Right cardiac atrium (tissue), 5 donors: ENCODE results near the gene KCNMB2. TPM values are rescaled to one million over a fixed set of nuclear protein-coding genes. Genes with fewer than 3 reads are reported as not detected.
A peak's percentile ranks its signal among the peaks of the same experiment; 100 is the strongest.

ENCODE experiments used
- ATAC-seq, 2 donors: fragments of 200-7000 bp; cut with Tn5 transposase; one replicate each; pipeline versions ENCODE4 v1.8.0 to v1.9.1; 2020; ENCODE audit warnings: moderate library complexity in 2 of 2, mild to moderate bottlenecking in 1 of 2
- DNase-seq, 3 donors: peaks; one replicate each; pipeline ENCODE4 v3.0.0-alpha.2; 2020
- H3K27ac ChIP-seq: one replicate; pipeline ENCODE4 v1.5.1; 2013; ENCODE audit warnings: mild to moderate bottlenecking, low read length, control low read depth, moderate library complexity
- H3K27me3 ChIP-seq: one replicate; pipeline ENCODE4 v1.6.1; 2013; ENCODE audit not compliant: control insufficient read depth, insufficient read depth
- H3K4me1 ChIP-seq: one replicate; pipeline ENCODE4 v1.6.1; 2013; ENCODE audit warnings: low read length; ENCODE audit not compliant: control insufficient read depth, insufficient read depth
- H3K4me3 ChIP-seq: one replicate; pipeline ENCODE4 v1.5.1; 2013; ENCODE audit warnings: low read length, control low read depth
- H3K9me3 ChIP-seq: one replicate; pipeline ENCODE4 v1.6.1; 2013; ENCODE audit warnings: low read length; ENCODE audit not compliant: control insufficient read depth
- WGBS: extraction: QIAGEN DNeasy Blood & Tissue Kit; methylation state at CpG from one replicate; pipeline ENCODE4 v1.1.7; 2013; 5-methylcytosine and 5-hydroxymethylcytosine counted together
- intact Hi-C, 4 donors: fragments of 100-400 bp; cut with DNase I; formaldehyde crosslinking; loops; one replicate each; pipeline versions ENCODE4 v1.11.0 to v1.14.0; 2022 to 2023
- polyA plus RNA-seq: library from polyadenylated mRNA; stranded (reverse); fragments of 200-250 nt; gene quantifications from one replicate; pipeline ENCODE4 v1.2.3, GENCODE V29; 2013
- total RNA-seq, 4 donors: library from RNA; stranded (reverse); fragmentation: NEBNext Ultra II Directional; extraction: Animal tissue kit (Norgen Biotek cat#: 25700); gene quantifications; one replicate each; pipeline ENCODE4 v1.2.1, GENCODE V29; 2021
- donor health status: healthy with polysubstance abuse.
- donor health status: DM: no; HTN: yes; CAD: no.
- donor health status: DM: no; HTN: no; CAD: no.
- donor health status: DM: no; HTN: yes; CAD: no; lungs with severe emphysema.
- donor health status: DM: yes; HTN: yes; CAD: no.

Gene KCNMB2
- total and polyA plus RNA-seq, 5 donors: 4.5 to 10.0 (median 5.1) TPM

- no peaks in the 10 kb centered on the region for H3K9me3 ChIP-seq
- H3K27me3 ChIP-seq: no peaks in the 10 kb centered on the region
- 68% methylated on average over 4 of the region's 4 CpGs for WGBS
- DNase-seq (no peak), ATAC-seq (no peak)
- peaks cover 2% of the 10 kb centered on the region for H3K4me1 ChIP-seq
- intact Hi-C loops: no loop called here
- H3K4me3 ChIP-seq: no peak overlapping the region
- no peak overlapping the region for H3K27ac ChIP-seq
Observed at GRCh38 chr3:178705925-178706324, 169.7 kb downstream of the KCNMB2 start.

GRCh38 chr3:178706411-178706810, 170.2 kb downstream of the KCNMB2 start:
- no peak for DNase-seq
- intact Hi-C loops: no loop called here

GRCh38 chr3:178707311-178708031, 171.2 kb downstream of the KCNMB2 start:
- H3K27ac ChIP-seq: no peak overlapping the region
- no peaks in the 10 kb centered on the region for H3K27me3 ChIP-seq
- 82% methylated on average over 3 of the region's 3 CpGs for WGBS
- ATAC-seq: no peak
- no peak overlapping the region for H3K4me3 ChIP-seq
- peaks cover 2% of the 10 kb centered on the region for H3K4me1 ChIP-seq
- intact Hi-C loops: no loop called here
- no peaks in the 10 kb centered on the region for H3K9me3 ChIP-seq
- DNase-seq: no peak

More at GRCh38 chr3:178706411-178706810, 170.2 kb downstream of the KCNMB2 start:
- 95% methylated on average over 2 of the region's 2 CpGs for WGBS
- no peaks in the 10 kb centered on the region for H3K27me3 ChIP-seq
- H3K27ac ChIP-seq: no peak overlapping the region
- H3K4me1 ChIP-seq: peaks cover 2% of the 10 kb centered on the region
- no peaks in the 10 kb centered on the region for H3K9me3 ChIP-seq
- H3K4me3 ChIP-seq: no peak overlapping the region
- no peak for ATAC-seq

- no peak for ATAC-seq
- no peaks in the 10 kb centered on the region for H3K9me3 ChIP-seq
- WGBS: 33% methylated on average over 6 of the region's 6 CpGs
- no peak overlapping the region for H3K4me3 ChIP-seq
- intact Hi-C loops: no loop called here
- no peak for DNase-seq
- no peaks in the 10 kb centered on the region for H3K27me3 ChIP-seq
- H3K27ac ChIP-seq: no peak overlapping the region
- peaks cover 2% of the 10 kb centered on the region for H3K4me1 ChIP-seq
Observed at GRCh38 chr3:178709051-178709450, 172.8 kb downstream of the KCNMB2 start.

GRCh38 chr3:178711753-178712152, 175.5 kb downstream of the KCNMB2 start:
- WGBS: 53% methylated on average over 3 of the region's 3 CpGs
- no peak for DNase-seq
- H3K9me3 ChIP-seq: no peaks in the 10 kb centered on the region

GRCh38 chr3:178712247-178712646, 176.0 kb downstream of the KCNMB2 start:
- Histone ChIP-seq H3K9me3 (no peaks in the 10 kb centered on the region), H3K4me1 (peaks cover 1% of the 10 kb centered on the region), H3K4me3 (no peak overlapping the region), H3K27me3 (no peaks in the 10 kb centered on the region), H3K27ac (no peak overlapping the region)
- intact Hi-C loops: no loop called here
- DNase-seq (no peak), ATAC-seq (peak in 1 of 2 donors; percentile 39)
- WGBS: 68% methylated on average over 5 of the region's 5 CpGs

More at GRCh38 chr3:178711753-178712152, 175.5 kb downstream of the KCNMB2 start:
- Histone ChIP-seq H3K27ac (no peak overlapping the region), H3K4me3 (no peak overlapping the region), H3K27me3 (no peaks in the 10 kb centered on the region), H3K4me1 (peaks cover 2% of the 10 kb centered on the region)
- no peak for ATAC-seq
- intact Hi-C loops: no loop called here

- no peak overlapping the region for H3K27ac ChIP-seq
- DNase-seq (no peak), ATAC-seq (no peak)
- peaks cover 3% of the 10 kb centered on the region for H3K4me1 ChIP-seq
- intact Hi-C loops: no loop called here
- no peaks in the 10 kb centered on the region for H3K27me3 ChIP-seq
- no peaks in the 10 kb centered on the region for H3K9me3 ChIP-seq
- 55% methylated on average over 4 of the region's 4 CpGs for whole genome bisulfite sequencing
- no peak overlapping the region for H3K4me3 ChIP-seq
Observed at GRCh38 chr3:178714925-178715832, 178.9 kb downstream of the KCNMB2 start.

- no peak overlapping the region for H3K4me3 ChIP-seq
- peak; percentile 48 to 52 for ATAC-seq
- peaks cover 3% of the 10 kb centered on the region for H3K4me1 ChIP-seq
- H3K27ac ChIP-seq: peak overlapping the region; percentile 24
- DNase-seq: no peak
- WGBS: 91% methylated on average over 1 of the region's 1 CpG
- intact Hi-C loops: no loop called here
- no peaks in the 10 kb centered on the region for H3K9me3 ChIP-seq
- H3K27me3 ChIP-seq: no peaks in the 10 kb centered on the region
Observed at GRCh38 chr3:178718995-178719635, 182.9 kb downstream of the KCNMB2 start.

- ATAC-seq (no peak), DNase-seq (no peak)
- no peaks in the 10 kb centered on the region for H3K9me3 ChIP-seq
- intact Hi-C loops: no loop called here
- H3K27ac ChIP-seq: no peak overlapping the region
- no peak overlapping the region for H3K4me3 ChIP-seq
- WGBS: 90% methylated on average over 4 of the region's 4 CpGs
- no peaks in the 10 kb centered on the region for H3K27me3 ChIP-seq
- H3K4me1 ChIP-seq: no peaks in the 10 kb centered on the region
Observed at GRCh38 chr3:178732824-178733223, 196.6 kb downstream of the KCNMB2 start.

- peak in 1 of 2 donors; percentile 38 for ATAC-seq
- WGBS: 56% methylated on average over 4 of the region's 4 CpGs
- intact Hi-C loops: no loop called here
- no peaks in the 10 kb centered on the region for H3K9me3 ChIP-seq
- peak overlapping the region; percentile 8 for H3K27ac ChIP-seq
- no peak for DNase-seq
- no peaks in the 10 kb centered on the region for H3K27me3 ChIP-seq
- H3K4me1 ChIP-seq: no peaks in the 10 kb centered on the region
- H3K4me3 ChIP-seq: no peak overlapping the region
Observed at GRCh38 chr3:178735032-178735674, 198.9 kb downstream of the KCNMB2 start.
